A549 (cell line): ENCODE data around the gene C7orf57. TPM values are rescaled to one million over a fixed set of nuclear protein-coding genes. Genes with fewer than 3 reads are reported as not detected.
"Not testable (repeated sequence)": the region's sequence is repeated elsewhere in the genome, so short reads cannot be mapped to it uniquely, and the experiment has no call there.

Source experiments
- ATAC-seq, 2 experiments: fragments of 200-7000 bp in 1 of 2; fragments of >200 bp in 1 of 2; cut with Nextera tagmentation in 1 of 2; cut with Tn5 transposase in 1 of 2; 3 replicates each; pipeline versions ENCODE4 v1.8.0 to v1.9.1; 2018 to 2020; ENCODE audit warnings: mild to moderate bottlenecking in 1 of 2, moderate library complexity in 1 of 2
- CTCF ChIA-PET: fragments of 300-600 bp; sonication (Branson Sonifier 250); formaldehyde crosslinking; extraction: SDS; loops from one replicate; lab custom pipeline; 2021; ENCODE audit warnings: antibody characterized with exemption, inconsistent platforms; lab: Yijun Ruan, JAX
- POLR2A ChIA-PET: fragments of 350-600 bp; formaldehyde crosslinking; extraction: SDS; loops from one replicate; lab custom pipeline; 2021; ENCODE audit warnings: antibody characterized with exemption, inconsistent platforms; lab: Yijun Ruan, JAX
- DNase-seq, 2 experiments: peaks; one replicate each; pipeline versions ENCODE4 v3.0.0 to v3.0.0-alpha.2; 2011 to 2016; ENCODE audit warnings: low read depth in 1 of 2, low spot score in 1 of 2
- FAIRE-seq: peaks from 2 replicates; lab custom pipeline; 2011; peaks lifted over from hg19 to GRCh38; lab: Jason Lieb, UNC
- H3K27ac ChIP-seq, 2 experiments: fragments of >200 bp; sonication (Bioruptor Twin); formaldehyde crosslinking; 3 replicates each; pipeline ENCODE4 v1.5.1; 2016 to 2017
- H3K4me1 ChIP-seq: fragments of >200 bp; sonication (Bioruptor Twin); formaldehyde crosslinking; 3 replicates; pipeline ENCODE4 v1.6.1; 2016
- H3K4me2 ChIP-seq: fragments of >200 bp; sonication (Bioruptor Twin); formaldehyde crosslinking; 3 replicates; pipeline ENCODE4 v1.6.1; 2016
- H3K4me3 ChIP-seq: fragments of >200 bp; sonication (Bioruptor Twin); formaldehyde crosslinking; 3 replicates; pipeline ENCODE4 v1.5.1; 2016
- H3K9me3 ChIP-seq: fragments of >200 bp; sonication (Bioruptor Twin); formaldehyde crosslinking; 3 replicates; pipeline ENCODE4 v1.6.1; 2016
- CTCF ChIP-seq: fragments of >200 bp; sonication (Bioruptor Twin); formaldehyde crosslinking; IDR thresholded peaks from 3 replicates; pipeline ENCODE4 v1.5.1; 2016
- EP300 ChIP-seq, 2 experiments: fragments of >200 bp; sonication (Bioruptor Twin); formaldehyde crosslinking; IDR thresholded peaks; 2 replicates in 1 of 2; 3 replicates in 1 of 2; pipeline ENCODE4 v1.6.1; 2016 to 2017
- ESRRA ChIP-seq: fragments of 150-350 bp; IDR thresholded peaks from 2 replicates; pipeline ENCODE4 v1.6.1; 2014; ENCODE audit warnings: mild to moderate bottlenecking, low read length, borderline replicate concordance
- FOXS1 ChIP-seq: fragments of 250-450 bp; sonication (Bioruptor Pico); IDR thresholded peaks from 2 replicates; pipeline ENCODE4 v1.5.0; 2020; ENCODE audit warnings: mild to moderate bottlenecking, moderate library complexity
- GATA3 ChIP-seq: IDR thresholded peaks from 2 replicates; pipeline ENCODE4 v1.6.1; 2012; ENCODE audit warnings: borderline replicate concordance
- HES2 ChIP-seq: fragments of >200 bp; sonication (Bioruptor Twin); formaldehyde crosslinking; IDR thresholded peaks from 2 replicates; pipeline ENCODE4 v1.6.1; 2016
- HOXA7 ChIP-seq: fragments of 250-450 bp; sonication (Bioruptor Pico); IDR thresholded peaks from 2 replicates; pipeline ENCODE4 v1.5.0; 2020; ENCODE audit warnings: mild to moderate bottlenecking, moderate library complexity
- KDM1A ChIP-seq: fragments of 200-600 bp; sonication (generic); IDR thresholded peaks from 2 replicates; pipeline ENCODE4 v1.6.1; 2016; ENCODE audit warnings: low read depth, mild to moderate bottlenecking
- MAX ChIP-seq: IDR thresholded peaks from 2 replicates; pipeline ENCODE4 v1.6.1; 2012
- PHF8 ChIP-seq: fragments of 200-600 bp; sonication (generic); IDR thresholded peaks from 2 replicates; pipeline ENCODE4 v1.6.1; 2016; ENCODE audit warnings: low read depth, mild to moderate bottlenecking, antibody characterized with exemption, moderate library complexity, borderline replicate concordance
- RAD21 ChIP-seq, 2 experiments: fragments of >200 bp in 1 of 2; sonication (Bioruptor Twin) in 1 of 2; formaldehyde crosslinking in 1 of 2; IDR thresholded peaks in 1 of 2; conservative IDR thresholded peaks in 1 of 2; 2 replicates in 1 of 2; 3 replicates in 1 of 2; pipeline ENCODE4 v1.6.1; 2012 to 2018; ENCODE audit warnings: inconsistent platforms in 1 of 2
- RCOR1 ChIP-seq: fragments of 150-350 bp; IDR thresholded peaks from 2 replicates; pipeline ENCODE4 v1.6.1; 2014; ENCODE audit warnings: antibody characterized with exemption, low read length, low read depth
- SMC3 ChIP-seq: fragments of >200 bp; sonication (Bioruptor Twin); formaldehyde crosslinking; IDR thresholded peaks from 3 replicates; pipeline ENCODE4 v1.6.1; 2018; ENCODE audit warnings: inconsistent platforms
- TP53 ChIP-seq: fragments of 250-450 bp; sonication (Bioruptor Pico); IDR thresholded peaks from 2 replicates; pipeline ENCODE4 v1.5.0; 2021; ENCODE audit warnings: mild to moderate bottlenecking, moderate library complexity
- ZSCAN20 ChIP-seq: fragments of 250-450 bp; sonication (Bioruptor Pico); IDR thresholded peaks from 2 replicates; pipeline ENCODE4 v1.8.0; 2022; ENCODE audit warnings: mild to moderate bottlenecking, moderate library complexity
- WGBS: methylation state at CpG from one replicate; pipeline ENCODE4 v1.1.6; 2017; ENCODE audit errors: missing lambda C conversion rate; 5-methylcytosine and 5-hydroxymethylcytosine counted together
- polyA plus RNA-seq, 4 experiments: library from polyadenylated mRNA; depleted of rRNA in 3 of 4; stranded (reverse); fragments of >200 nt; fragmentation: RNase III in 1 of 4; extraction: RNeasy Plus Mini Kit Qiagen cat#74134 plus additional on column Dnase treatment in 1 of 4; gene quantifications; 2 replicates in 3 of 4; 3 replicates in 1 of 4; pipeline ENCODE4 v1.2.3, GENCODE V29; 2011 to 2017

Gene C7orf57
- polyA plus RNA-seq, 2 of the 4 experiments (the other 2 are of a cell fraction) = 0.05 to 0.09 TPM

- Histone ChIP-seq H3K4me1 (no peaks in the 10 kb centered on the region), H3K4me3 (no peak overlapping the region), H3K27ac (no peak overlapping the region), H3K9me3 (no peaks in the 10 kb centered on the region), H3K4me2 (no peak overlapping the region)
- TF ChIP-seq CTCF (peak; percentile 33; the same call in 2 of the 3 replicates), TP53 (CRISPR knock-in tag) (no peak), RCOR1 (no peak), HES2 (no peak), RAD21 (conservative IDR thresholded peaks at IDR 0.05 in 1 of 2, IDR thresholded peaks at IDR 0.05 in 1 of 2) (peak in 1 of 2 experiments; percentile 27; a peak in 1 of 5 replicates)
- ChIA-PET CTCF (interaction anchor here (0.6 to 8.0 kb wide), 13 partner anchors 13 to 722 kb away, joined by 3 to 173 read pairs (median 3); partner anchors contain the start of gene UPP1), POLR2A (no interaction called here)
- ATAC-seq (peak; percentile 62 to 79; a peak in 4 of 6 replicates), DNase-seq (peak; percentile 21 to 40), FAIRE-seq (peak; percentile 28)
- WGBS = 63% methylated on average over 8 of the region's 8 CpGs
Observed at GRCh38 chr7:47988496-47989386, 46.6 kb upstream of the C7orf57 start.

- H3K27ac ChIP-seq, POLR2A ChIA-PET, FAIRE-seq, H3K4me2 ChIP-seq, H3K4me1 ChIP-seq, H3K9me3 ChIP-seq, ATAC-seq, H3K4me3 ChIP-seq: not testable (repeated sequence)
- DNase-seq = peak in 1 of 2 experiments; percentile 25
- CTCF ChIA-PET = interaction anchor here (0.7 to 8.0 kb wide), 9 partner anchors 45 to 736 kb away, joined by 3 to 173 read pairs (median 4); partner anchors contain the start of gene UPP1
- 63% methylated on average over 10 of the region's 10 CpGs for WGBS
Observed at GRCh38 chr7:47989607-47990400, 45.5 kb upstream of the C7orf57 start.

- no peak for FAIRE-seq
- TF ChIP-seq PHF8 = no peak
- TF ChIP-seq ESRRA = no peak
- no peak for TF ChIP-seq FOXS1 (CRISPR knock-in tag)
- TF ChIP-seq SMC3 = no peak
- TF ChIP-seq GATA3 = no peak
- CTCF ChIA-PET = interaction anchor here (1.0 to 8.0 kb wide), 17 partner anchors 10 to 736 kb away, joined by 3 to 173 read pairs (median 6); partner anchors contain the start of genes C7orf57 and HUS1
- Histone ChIP-seq H3K4me3 (no peak overlapping the region), H3K27ac (no peak overlapping the region), H3K9me3 (no peaks in the 10 kb centered on the region), H3K4me2 (no peak overlapping the region), H3K4me1 (no peaks in the 10 kb centered on the region)
- no peak for ATAC-seq
- no peak for DNase-seq
- 71% methylated on average over 5 of the region's 5 CpGs for WGBS
- POLR2A ChIA-PET = no interaction called here
Observed at GRCh38 chr7:47990592-47990991, 44.8 kb upstream of the C7orf57 start.

- 58% methylated on average over 1 of the region's 1 CpG for WGBS
- DNase-seq = no peak
- TF ChIP-seq SMC3 (no peak), MAX (no peak), ZSCAN20 (CRISPR knock-in tag) (no peak), EP300 (IDR thresholded peaks at IDR 0.05) (no peak), HOXA7 (CRISPR knock-in tag) (no peak), KDM1A (no peak)
- CTCF ChIA-PET = interaction anchor here (0.6 to 8.0 kb wide), 32 partner anchors 8 to 737 kb away, joined by 3 to 173 read pairs (median 5); partner anchors contain the start of genes C7orf57 and HUS1
- no peak for FAIRE-seq
- ATAC-seq = peak in 1 of 2 experiments; percentile 14; a peak in 1 of 6 replicates
- Histone ChIP-seq H3K4me2 (no peak overlapping the region), H3K27ac (no peak overlapping the region), H3K9me3 (no peaks in the 10 kb centered on the region), H3K4me3 (no peak overlapping the region), H3K4me1 (no peaks in the 10 kb centered on the region)
- POLR2A ChIA-PET = interaction anchor here (0.6 to 1.2 kb wide), 2 partner anchors 47 to 97 kb away, joined by 3 to 7 read pairs; no protein-coding TSS in a partner anchor
Observed at GRCh38 chr7:47991270-47991669, 44.1 kb upstream of the C7orf57 start.
